NCI-H345 (cell line): ENCODE data around the gene ATAD5.
"Not testable (repeated sequence)": the region's sequence is repeated elsewhere in the genome, so short reads cannot be mapped to it uniquely, and the experiment has no call there.

Experiments
- DNase-seq: peaks from one replicate; lab custom pipeline; 2025; lab: John Stamatoyannopoulos, UW

Gene ATAD5

GRCh38 chr17:30822919-30823318 is 8.8 kb upstream of the ATAD5 start:
- not testable (repeated sequence) for DNase-seq

GRCh38 chr17:30823421-30823820 is 8.3 kb upstream of the ATAD5 start:
- DNase-seq = no peak

- DNase-seq = peak; percentile 25
These were observed 7.8 kb upstream of the ATAD5 start for GRCh38 chr17:30824002-30824355.

DNA sequence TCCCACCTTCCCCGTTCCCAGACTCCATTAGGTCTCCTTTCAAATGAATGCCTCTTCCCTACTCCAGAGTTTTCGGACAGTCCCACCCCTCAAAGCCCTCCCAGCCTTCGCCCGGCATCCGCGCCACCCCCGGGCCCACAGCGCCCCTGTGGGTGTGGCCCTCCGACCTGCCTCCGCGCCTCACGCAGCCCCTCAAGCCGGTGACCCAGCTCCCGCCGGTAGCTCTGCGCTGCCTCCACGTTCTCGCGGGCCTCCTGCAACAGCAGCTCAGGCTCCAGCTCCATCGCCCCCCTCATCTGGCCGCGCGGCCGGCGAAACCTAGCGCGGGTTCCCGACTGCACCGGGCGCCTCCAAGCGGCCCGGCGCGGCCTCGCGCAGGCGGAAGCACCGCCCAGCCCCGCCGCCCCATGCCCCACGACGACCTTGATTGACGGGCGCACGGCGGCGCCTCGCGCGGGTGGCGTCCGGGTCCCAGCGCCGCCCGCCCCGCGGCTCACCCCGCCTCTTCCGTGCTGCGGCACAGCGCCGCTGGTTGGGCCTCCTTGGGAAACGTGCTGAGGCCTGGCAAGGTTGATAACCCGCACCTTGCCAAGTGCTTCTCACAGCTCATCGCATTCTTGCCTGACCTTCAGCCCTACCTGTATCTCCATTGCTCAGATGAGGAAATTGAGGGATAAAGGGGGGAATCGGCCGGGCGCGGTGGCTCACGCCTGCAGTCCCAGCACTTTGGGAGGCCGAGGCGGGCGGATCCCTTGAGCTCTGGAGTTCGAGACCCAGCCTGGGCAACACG is 7.2 kb upstream of the ATAD5 start, which contains the start of gene CRLF3:
TSS of gene CRLF3 (minus strand) at position 337 of the 790 bp plus-strand sequence. CDS start at position 296, 41 bp downstream.
- peak; percentile 91 for DNase-seq

DNA sequence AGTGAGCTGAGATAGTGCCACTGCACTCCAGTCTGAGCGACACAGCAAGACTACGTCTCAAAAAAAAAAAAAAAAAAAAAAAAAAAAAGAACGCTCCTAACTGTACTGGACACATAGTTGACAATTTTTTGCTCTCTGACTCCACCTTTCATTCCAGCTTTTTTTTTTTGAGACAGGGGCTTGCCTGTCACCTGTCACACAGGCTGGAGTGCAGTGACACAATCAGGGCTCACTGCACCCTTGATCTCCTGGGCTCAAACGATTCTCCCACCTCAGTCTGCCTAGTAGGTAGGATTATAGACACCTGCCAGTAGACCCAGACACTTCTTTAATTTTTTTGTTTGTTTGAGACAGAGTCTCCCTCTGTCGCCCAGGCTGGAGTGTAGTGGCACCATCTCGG is 4.7 kb upstream of the ATAD5 start:
- no peak for DNase-seq

- no peak for DNase-seq
These were observed 2.7 kb upstream of the ATAD5 start for GRCh38 chr17:30829022-30829421.

GRCh38 chr17:30831257-30831656 is 509 bp upstream of the ATAD5 start:
- DNase-seq = peak; percentile 21

DNA sequence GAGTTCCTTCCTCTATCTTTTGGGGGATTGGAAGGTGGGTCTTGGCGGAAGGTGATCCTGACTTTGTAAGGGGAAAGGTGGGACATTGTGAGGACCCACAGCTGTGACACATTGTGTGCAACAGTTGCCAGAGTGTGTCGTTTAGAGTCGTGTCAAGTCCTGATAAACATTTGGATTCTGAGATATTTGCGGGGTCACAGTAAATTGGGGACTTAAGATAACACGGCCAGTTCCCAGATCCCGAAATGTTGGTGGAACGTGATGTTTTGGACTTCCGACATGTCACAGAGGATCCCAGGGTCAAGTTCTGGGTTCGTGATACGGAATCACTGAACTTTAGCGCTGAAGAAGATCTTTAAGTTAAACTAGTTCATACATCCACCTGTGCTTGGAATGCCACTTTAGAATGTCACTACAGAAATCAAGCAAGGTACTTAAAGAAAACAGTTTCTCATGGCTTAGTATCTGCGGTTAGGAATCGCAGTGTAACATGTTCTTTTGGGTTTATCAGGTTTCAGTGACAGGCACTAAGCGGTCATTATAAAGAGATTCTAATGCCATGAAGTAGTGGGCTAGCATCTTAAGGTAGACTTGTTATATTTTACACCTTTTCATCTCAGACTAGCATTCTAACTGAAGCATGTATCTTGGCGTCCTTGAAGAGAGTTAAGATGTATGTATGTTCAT is 815 bp downstream of the ATAD5 start:
- no peak for DNase-seq

DNA sequence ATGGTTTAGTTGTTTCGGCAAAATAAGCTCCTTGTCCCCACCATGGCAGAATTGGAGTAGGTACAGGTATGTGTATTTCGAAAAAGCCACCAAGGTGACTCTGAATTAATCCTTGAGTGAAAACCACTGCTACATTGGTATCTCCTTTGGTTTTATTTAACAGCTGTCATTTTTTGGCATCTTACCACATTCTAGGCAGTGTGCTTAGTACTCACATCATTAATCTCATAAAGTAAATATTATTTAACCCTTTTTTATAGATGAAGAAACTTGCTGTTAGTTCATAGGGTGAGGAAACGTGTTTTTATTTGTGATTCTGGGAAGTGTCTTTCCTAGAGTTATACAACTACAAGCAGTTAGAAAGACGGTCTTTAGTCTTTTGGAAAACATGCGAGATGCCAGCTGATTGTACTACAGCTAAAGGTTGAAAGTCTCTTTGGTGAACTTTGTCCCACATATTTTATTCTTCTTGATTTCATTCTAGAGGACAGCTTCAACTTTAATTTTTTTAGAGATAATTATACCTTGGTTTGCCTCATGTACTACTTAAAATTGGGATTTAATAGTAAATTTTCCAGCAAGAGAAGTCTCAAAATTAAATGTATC is 6.5 kb downstream of the ATAD5 start:
- no peak for DNase-seq

DNA sequence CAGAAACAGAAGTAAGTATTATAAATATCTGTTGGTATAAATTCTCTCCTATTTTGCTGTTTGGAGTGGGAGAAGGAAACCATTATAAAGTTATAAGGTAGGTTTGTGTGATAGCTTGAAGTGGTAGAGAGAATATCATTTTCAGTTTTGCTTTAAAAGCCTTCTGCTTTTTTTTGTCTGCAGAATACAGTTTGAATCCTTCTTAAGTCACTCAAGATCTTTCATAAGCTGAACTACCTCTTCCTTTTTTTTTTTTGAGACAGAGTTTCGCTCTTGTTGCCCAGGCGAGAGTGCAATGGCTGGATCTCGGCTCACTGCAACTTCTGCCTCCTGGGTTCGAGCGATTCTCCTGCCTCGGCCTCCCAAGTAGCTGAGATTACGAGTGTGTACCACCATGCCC is 9.0 kb downstream of the ATAD5 start:
- DNase-seq = no peak

DNA sequence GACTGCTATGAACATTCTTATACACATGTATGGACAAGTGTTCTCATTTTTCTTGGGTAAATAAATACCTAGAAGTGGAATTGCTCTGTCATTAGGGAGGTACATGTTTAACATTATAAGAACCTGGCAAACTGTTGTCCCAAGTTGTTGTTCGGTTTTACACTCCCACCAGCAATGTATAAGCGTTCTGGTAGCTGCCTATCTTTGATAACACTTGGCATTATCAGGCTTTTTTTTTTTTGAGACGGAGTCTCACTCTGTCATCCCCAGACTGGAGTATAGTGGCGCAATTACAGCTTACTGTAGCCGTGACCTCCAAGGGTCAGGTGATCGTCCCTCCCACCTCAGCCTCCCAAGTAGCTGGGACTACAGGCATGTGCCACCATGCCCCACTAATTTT is 16.3 kb downstream of the ATAD5 start:
- no peak for DNase-seq

DNA sequence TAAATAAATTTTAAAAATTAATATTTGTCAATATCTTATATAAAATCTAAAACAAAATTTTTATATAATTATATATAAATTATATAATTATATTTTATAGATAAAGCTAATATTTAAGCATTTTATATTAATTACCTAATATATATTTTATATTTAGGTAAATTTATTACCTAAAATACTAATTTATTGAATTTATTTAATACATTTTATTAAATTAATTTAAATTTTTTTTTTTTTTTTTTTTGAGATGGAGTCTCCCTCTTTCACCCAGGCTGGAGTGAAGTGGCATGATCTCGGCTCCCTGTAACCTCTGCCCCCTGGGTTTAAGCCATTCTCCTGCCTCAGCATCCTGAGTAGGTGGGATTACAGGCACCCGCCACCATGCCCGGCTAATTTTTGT is 22.4 kb downstream of the ATAD5 start:
- no peak for DNase-seq

GRCh38 chr17:30858556-30859250 is 26.9 kb downstream of the ATAD5 start:
- no peak for DNase-seq

DNA sequence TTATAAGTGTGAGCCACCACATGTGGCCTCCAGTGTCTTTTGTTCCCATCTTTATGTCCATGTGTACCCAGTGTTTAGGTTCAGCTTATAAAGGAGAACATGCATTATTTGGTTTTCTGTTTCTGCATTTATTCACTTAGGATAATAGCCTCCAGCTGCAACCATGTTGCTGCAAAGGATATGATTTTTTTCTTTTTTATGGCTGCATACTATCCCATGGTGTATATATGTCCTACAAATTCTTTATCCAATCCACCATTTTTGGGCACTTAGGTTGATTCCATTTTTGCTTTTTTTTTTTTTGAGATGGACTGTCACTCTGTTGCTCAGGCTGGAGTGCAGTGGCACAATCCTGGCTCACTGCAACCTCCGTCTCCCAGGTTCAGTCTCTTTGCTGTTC is 32.9 kb downstream of the ATAD5 start:
- DNase-seq = no peak

DNA sequence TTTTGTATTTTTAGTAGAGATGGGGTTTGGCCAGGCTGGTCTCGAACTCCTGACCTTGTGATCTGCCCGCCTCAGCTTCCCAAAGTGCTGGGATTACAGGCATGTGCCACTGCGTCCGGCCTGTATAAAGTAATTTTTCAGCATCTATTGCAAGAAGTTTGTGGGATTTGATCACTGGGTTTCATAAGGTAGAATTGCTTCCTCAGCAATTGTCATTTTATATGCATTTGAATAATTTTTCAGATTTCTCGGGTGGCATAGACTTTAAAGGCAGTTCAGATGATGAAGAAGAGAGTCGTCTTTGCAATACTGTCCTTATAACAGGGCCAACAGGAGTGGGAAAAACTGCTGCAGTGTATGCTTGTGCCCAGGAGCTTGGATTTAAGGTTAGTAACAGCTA is 37.2 kb downstream of the ATAD5 start:
- DNase-seq = no peak

DNA sequence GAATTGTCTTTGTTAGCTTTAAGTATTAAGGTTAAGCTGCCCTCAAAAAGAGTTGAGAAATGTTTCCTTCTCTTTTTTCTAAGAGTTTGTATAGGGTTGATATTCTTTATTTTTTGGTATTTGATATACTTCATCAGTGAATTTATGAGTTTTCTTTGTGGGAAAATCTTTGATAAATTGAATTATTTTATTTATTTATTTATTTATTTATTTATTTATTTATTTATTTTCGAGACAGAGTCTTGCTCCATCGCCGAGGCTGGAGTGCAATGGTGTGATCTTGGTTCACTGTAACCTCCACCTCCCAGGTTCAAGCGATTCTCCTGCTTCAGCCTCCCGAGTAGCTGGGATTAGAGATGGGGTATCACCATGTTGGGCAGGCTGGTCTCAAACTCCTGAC is 54.4 kb downstream of the ATAD5 start:
- no peak for DNase-seq

- DNase-seq = no peak
These were observed 62.5 kb downstream of the ATAD5 start for GRCh38 chr17:30894236-30894635.

GRCh38 chr17:30897311-30897710 is 65.5 kb downstream of the ATAD5 start:
- DNase-seq = no peak

- no peak for DNase-seq
These were observed 74.0 kb downstream of the ATAD5 start for GRCh38 chr17:30905742-30906100.

DNA sequence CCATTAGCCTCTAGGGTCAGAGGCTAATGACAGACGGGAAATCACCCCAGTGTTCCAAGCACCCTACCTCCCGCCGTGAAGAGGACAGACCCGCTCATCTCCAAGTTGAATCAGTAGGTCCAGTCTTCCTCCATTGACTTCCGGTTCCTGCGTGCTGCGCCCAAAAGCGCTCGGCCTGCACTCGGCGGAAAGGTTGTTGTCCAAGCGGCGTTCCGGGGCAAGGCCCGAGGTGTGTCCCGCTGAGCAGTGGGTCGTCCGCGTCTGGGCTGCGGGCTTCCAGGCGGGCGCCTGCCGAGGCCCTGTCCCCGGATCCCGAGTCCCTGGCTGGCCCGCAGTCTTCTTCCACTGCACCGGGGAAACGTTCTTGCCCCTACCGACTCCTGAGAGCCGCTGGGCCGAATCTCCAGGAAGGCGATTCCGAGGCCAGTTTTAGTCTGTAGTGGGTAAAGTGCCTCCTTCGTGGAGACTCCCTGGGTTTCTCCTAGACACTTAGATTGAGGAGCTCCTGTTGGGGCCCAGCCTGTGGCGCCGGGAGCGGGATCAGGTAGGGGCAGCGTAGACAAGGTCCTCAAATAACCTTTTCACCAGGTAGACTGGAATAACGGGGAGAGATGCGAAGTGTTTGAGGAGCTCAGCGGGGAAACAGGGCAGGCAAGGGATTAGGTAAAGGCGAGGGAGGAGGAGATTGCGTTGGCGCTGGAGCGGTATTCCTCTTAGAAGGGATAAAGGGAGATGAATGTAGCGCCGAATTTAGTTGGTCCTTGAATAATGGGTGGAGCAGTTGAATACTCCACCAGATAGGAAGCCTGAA is 74.5 kb downstream of the ATAD5 start, which contains the start of gene TEFM:
TSS of gene TEFM (minus strand) at position 138 of the 811 bp plus-strand sequence. CDS start at position 98, 40 bp downstream.
- DNase-seq = peak; percentile 91

GRCh38 chr17:30908717-30909420 is 77.1 kb downstream of the ATAD5 start:
- DNase-seq = no peak
